Progenitor cell of endocrine pancreas (in vitro differentiated cells): ENCODE data around the gene CD1D. TPM values are rescaled to one million over a fixed set of nuclear protein-coding genes. Genes with fewer than 3 reads are reported as not detected.

ENCODE experiments used
- DNase-seq: peaks from one replicate; pipeline ENCODE4 v3.0.0; 2021; ENCODE audit warnings: low spot score; ENCODE audit not compliant: unreplicated experiment
- H3K27ac Mint-ChIP-seq: 2 replicates; pipeline ENCODE4 v1.8.0; 2021; ENCODE audit warnings: mild to moderate bottlenecking, moderate library complexity, mixed read lengths
- H3K27me3 Mint-ChIP-seq: 2 replicates; pipeline ENCODE4 v1.8.0; 2021; ENCODE audit warnings: mixed read lengths
- H3K36me3 Mint-ChIP-seq: 2 replicates; pipeline ENCODE4 v1.8.0; 2022; ENCODE audit warnings: mixed read lengths; ENCODE audit not compliant: insufficient read depth
- H3K4me1 Mint-ChIP-seq: 2 replicates; pipeline ENCODE4 v1.8.0; 2021; ENCODE audit warnings: low read depth, mixed read lengths
- H3K4me3 Mint-ChIP-seq: 2 replicates; pipeline ENCODE4 v1.8.0; 2021; ENCODE audit warnings: low read depth, mild to moderate bottlenecking, moderate library complexity, mixed read lengths
- H3K9me3 Mint-ChIP-seq: 2 replicates; pipeline ENCODE4 v1.8.0; 2021; ENCODE audit warnings: low read depth, mixed read lengths
- CTCF ChIP-seq: fragments of 200-600 bp; sonication (generic); IDR thresholded peaks from one replicate; pipeline ENCODE4 v1.5.0; 2021; ENCODE audit warnings: antibody characterized with exemption, mild to moderate bottlenecking; ENCODE audit not compliant: unreplicated experiment
- long read RNA-seq: library from polyadenylated mRNA; unstranded; transcript quantifications from one replicate; pipeline ENCODE4 v2.0.0, GENCODE V29; 2020
- total RNA-seq: library from RNA; stranded (reverse); gene quantifications from 2 replicates; pipeline ENCODE4 v1.2.1, GENCODE V29; 2021

The CD1D gene
- total RNA-seq: 0.13 TPM in 1 of 2 replicates, not detected in the other
- long read RNA-seq: 0 reads

- Mint-ChIP-seq H3K9me3 (no peaks in the 10 kb centered on the region), H3K27me3 (peaks cover 87% of the 10 kb centered on the region), H3K4me1 (peaks cover 8% of the 10 kb centered on the region), H3K27ac (no peak within 1 kb of the TSS), H3K4me3 (peak within 1 kb of the TSS; percentile 73), H3K36me3 (no peaks in the 10 kb centered on the region)
- peak; percentile 26 for DNase-seq
- TF ChIP-seq CTCF: no peak
These were observed at the start of gene CD1D for GRCh38 chr1:158180741-158181576. Gene CD1D, plus strand, starts transcription at chr1:158180895. Its CDS starts 207 bp downstream, at chr1:158181102.

- no peaks in the 10 kb centered on the region for H3K4me1 Mint-ChIP-seq
- H3K27me3 Mint-ChIP-seq: peaks cover 2% of the 10 kb centered on the region
- TF ChIP-seq CTCF: no peak
- H3K9me3 Mint-ChIP-seq: no peaks in the 10 kb centered on the region
- H3K27ac Mint-ChIP-seq: no peak overlapping the region
- H3K4me3 Mint-ChIP-seq: no peak overlapping the region
- no peak for DNase-seq
- no peaks in the 10 kb centered on the region for H3K36me3 Mint-ChIP-seq
These were observed 49.5 kb upstream of the CD1D start for GRCh38 chr1:158131217-158131616.

GRCh38 chr1:158140764-158141192 is 39.9 kb upstream of the CD1D start:
- peaks cover under 1% of the 10 kb centered on the region for H3K27me3 Mint-ChIP-seq
- no peaks in the 10 kb centered on the region for H3K4me1 Mint-ChIP-seq
- no peak overlapping the region for H3K4me3 Mint-ChIP-seq
- H3K27ac Mint-ChIP-seq: no peak overlapping the region
- no peak for DNase-seq
- H3K36me3 Mint-ChIP-seq: no peaks in the 10 kb centered on the region
- no peaks in the 10 kb centered on the region for H3K9me3 Mint-ChIP-seq
- no peak for TF ChIP-seq CTCF

- H3K36me3 Mint-ChIP-seq: no peaks in the 10 kb centered on the region
- DNase-seq: no peak
- no peak for TF ChIP-seq CTCF
- no peaks in the 10 kb centered on the region for H3K9me3 Mint-ChIP-seq
- H3K4me3 Mint-ChIP-seq: no peak overlapping the region
- H3K27me3 Mint-ChIP-seq: peaks cover 28% of the 10 kb centered on the region
- H3K27ac Mint-ChIP-seq: no peak overlapping the region
- no peaks in the 10 kb centered on the region for H3K4me1 Mint-ChIP-seq
These were observed 35.4 kb upstream of the CD1D start for GRCh38 chr1:158145173-158145719.

- Mint-ChIP-seq H3K27me3 (peaks cover 35% of the 10 kb centered on the region), H3K4me3 (no peak overlapping the region), H3K36me3 (no peaks in the 10 kb centered on the region), H3K4me1 (no peaks in the 10 kb centered on the region), H3K27ac (no peak overlapping the region), H3K9me3 (no peaks in the 10 kb centered on the region)
- DNase-seq: no peak
- TF ChIP-seq CTCF: no peak
These were observed 34.5 kb upstream of the CD1D start for GRCh38 chr1:158146165-158146564.
